Measurements from ENCODE around the gene DEFB114.

DEFB114 gene

GRCh38 chr6:49934770-49935169, 29.2 kb downstream of the DEFB114 start:
- DNase-seq: no peak

DNA sequence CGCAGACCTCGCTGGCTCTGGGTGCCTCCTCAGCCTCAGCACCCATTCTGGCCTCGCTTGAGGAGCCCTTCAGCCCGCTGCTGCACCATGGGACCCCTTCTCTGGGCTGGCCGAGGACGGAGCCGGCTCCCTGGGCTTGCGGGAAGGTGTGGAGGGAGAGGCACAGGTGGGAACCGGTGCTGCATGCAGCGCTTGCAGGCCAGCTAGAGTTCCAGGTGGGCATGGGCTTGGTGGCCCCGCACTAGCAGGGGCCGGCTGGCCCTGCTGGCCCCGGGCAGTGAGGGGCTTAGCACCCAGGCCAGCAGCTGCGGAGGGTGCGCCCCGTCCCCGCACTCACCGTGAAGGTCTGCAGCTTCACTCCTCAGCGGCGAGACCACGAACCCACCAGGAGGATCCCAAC, 30.4 kb downstream of the DEFB114 start:
- DNase-seq: no peak

- DNase-seq: no peak
These were observed 34.6 kb downstream of the DEFB114 start for GRCh38 chr6:49929340-49929739.

GRCh38 chr6:49923826-49924225, 40.1 kb downstream of the DEFB114 start:
- DNase-seq: peak; percentile 69

DNA sequence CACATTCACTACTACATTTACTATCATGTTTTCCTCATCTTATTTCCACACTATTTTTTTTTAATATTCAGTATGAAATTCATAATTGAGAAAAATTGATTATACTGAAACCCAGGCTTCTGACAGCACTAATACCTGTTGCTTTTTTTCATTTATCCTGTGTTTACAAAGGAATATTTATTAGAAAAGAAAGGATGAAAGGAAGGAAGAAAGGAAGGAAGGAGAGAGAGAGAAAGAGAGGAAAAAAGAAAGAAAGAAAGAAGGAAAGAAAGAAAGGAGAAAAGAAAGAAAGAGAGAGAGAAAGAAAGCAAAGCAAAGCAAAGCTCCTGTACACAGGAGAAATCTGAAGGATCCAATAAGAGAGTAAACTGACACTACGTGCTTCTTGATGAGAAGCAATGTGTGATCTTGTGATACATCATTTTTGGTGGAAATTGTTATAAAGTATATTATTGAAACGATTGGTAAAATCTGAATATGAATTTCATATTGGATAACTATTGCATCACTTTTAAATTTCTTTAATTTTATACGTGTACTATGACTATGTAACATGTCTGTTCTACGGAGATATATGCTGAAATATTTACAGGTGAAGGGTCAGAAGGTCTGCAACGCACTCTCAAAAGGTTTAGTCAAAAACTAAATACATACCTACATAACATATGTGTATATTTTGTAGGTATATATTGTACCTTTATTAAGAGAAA, 43.9 kb downstream of the DEFB114 start:
- DNase-seq: no peak

DNA sequence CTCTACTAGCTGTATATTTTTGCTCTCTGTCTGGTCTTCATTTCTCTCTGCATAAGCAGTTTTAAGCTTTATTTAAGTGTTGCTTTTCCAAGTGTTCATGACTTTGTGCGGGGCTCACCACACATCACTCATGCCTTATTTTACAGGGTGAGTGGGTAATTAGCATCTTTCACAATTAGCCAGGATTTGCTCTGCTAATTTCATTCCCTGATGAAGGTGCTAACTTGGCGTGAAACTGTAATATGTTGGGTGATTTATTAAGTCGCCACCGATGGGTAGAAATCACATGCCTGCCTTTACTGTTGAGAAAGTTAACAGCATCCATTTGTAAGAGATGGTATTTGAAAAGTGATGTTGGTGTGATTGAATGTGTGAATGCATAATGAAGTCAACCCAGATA, 44.7 kb downstream of the DEFB114 start:
- no peak for DNase-seq

DNA sequence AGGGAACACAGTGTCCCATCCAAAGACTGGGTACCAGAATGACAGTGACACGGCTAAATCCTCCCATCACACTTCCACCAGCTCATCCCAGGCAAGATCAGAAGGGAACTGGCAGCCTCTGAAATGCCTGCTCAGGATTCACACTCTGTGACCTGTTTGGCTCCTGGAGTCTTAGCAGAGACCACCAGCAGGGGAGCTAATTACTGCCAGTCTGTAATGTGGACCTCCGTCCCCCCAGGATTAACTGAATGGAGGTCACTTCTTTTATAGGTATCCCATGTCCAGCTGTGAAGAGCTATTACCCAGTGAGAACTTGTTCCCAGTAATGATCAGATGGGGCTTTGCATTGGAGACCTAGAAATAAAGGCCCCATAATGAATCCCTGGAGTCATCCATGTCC, 45.2 kb downstream of the DEFB114 start:
- DNase-seq: no peak

DNA sequence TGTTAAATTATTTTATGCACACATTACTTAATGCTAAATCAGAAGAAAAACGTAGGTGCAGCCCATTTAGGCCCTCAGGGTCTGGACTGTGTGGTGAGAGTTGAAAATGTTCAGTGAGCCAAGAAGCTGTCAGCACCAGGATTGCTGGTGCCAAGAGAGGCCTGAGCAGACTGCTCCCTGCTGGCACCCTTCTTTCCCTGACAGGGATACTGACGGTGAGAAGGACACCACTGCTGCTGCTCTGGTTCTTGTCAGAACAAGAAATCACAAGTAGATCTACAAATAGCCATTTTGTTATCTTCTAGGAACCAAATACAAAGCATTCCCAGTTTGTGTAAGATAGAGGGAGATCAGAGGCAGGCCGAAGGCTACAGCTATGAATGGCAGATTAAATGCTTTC, 48.9 kb downstream of the DEFB114 start:
- DNase-seq: no peak

DNA sequence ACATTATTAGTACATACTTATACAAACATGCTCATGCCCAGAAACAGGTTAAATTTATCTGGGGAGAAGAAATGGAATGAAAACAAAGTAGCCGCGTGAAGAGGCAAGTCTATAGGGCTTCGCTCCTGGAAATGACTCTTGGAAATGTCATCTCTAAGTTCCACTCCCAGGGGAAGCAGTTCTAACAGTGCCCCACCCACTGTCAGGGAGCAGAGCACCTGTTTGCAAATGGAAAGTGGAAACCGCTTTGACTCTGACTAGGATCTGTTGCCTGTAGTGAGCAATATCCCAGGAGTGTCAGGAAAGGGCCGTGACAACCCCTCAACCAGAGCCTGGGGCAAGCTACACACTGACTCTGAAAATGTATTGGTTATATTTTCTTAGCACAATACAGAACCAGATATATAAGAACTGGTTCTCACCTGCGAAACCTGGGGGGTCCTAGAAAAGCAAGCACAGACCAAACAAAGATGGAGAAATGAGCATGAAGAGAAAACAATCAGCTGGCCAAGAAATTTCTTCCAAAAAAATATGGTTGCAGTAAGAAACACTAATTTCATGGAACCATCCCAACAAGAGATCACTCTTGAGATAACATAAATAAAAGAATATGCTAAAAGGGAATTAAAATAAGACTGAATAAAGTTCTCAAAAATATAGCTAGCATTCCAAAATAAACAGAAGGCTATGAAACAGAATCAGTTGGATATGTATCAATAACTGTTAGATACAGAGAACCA, 50.2 kb downstream of the DEFB114 start:
- no peak for DNase-seq

DNA sequence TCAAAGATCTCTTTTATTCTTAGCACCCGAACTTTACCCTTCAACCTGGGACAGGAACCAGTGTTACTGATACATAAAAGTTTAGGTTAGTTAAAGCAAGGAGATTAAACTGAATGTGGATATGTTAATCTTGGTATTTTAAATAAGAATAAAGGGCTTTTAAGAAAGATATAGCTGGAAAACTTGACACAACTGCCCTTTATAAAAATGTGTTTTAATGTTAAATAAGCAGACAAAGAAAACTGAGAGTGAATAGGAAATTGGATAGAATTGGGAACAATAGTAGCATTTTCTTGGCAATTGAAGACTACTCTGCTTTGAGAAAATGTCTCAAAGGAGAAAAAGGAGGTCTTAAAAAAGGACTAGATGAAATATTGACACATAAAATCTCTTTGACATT, 51.8 kb downstream of the DEFB114 start:
- no peak for DNase-seq

DNA sequence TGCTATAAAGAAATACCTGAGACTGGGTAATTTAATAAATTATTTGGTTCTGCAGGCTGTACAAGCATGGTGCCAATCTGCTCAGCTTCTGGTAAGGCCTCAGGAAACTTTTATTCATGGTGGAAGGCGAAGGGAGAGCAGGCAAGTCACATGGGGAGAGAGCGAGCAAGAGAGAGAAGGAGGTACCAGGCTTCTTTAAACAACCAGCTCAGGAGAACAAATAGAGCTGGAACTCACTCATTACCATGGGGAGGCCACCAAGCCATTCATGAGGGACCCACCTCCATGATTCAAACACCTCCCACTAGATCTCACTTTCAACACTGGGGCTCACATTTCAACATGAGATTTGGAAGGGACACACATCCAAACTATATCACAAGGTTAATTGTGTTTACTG, 52.7 kb downstream of the DEFB114 start:
- DNase-seq: no peak

All from OCI-M1 (cell line).